SW 1271 (cell line): ENCODE data around the gene EIF4E1B.

ENCODE experiments used
- DNase-seq, 2 experiments: peaks; one replicate each; lab custom pipeline; 2025; lab: John Stamatoyannopoulos, UW

The EIF4E1B gene

DNA sequence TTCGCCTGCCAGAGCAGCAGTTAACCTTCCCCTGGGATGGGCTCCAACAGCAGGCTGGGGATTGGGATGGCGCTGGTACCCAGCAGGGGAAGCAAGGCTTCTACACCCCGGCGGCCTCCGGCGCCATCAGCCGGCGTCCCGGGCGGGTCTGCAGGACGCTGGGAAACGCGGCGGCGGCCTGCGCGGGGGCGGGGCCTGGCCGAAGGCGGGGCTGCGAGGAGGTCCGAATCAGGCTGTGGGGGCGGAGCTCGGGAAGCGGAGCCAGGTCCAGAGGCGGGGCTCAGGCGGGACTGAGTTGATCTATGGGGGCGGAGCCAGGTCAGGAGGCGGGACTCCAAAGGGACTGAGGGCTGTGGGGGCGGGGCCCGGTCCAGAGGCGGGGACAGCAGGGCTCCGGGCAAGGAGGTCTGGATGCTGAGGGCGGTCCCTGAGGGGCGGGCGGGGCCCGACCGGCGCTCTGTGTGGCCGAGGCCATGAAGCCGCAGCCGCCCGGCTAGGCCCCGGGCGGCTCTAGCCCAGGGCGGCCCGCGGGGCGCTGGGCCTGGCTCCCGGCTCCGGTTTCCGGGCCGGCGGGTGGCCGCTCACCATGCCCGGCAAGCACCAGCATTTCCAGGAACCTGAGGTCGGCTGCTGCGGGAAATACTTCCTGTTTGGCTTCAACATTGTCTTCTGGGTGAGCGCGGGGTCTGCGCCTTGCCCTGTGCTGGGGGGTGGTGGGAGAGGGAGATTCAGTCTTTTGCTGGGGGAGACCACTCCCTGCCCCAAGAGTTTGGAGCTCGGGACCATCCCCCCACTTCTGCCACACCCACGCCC, 16.8 kb downstream of the EIF4E1B start, which contains the start of gene TSPAN17:
TSPAN17 (plus strand) TSS at position 455 of the 813 bp plus-strand sequence; CDS start at position 587, 132 bp downstream.
- peak; percentile 97 to 99 for DNase-seq

- no peak for DNase-seq
Observed at GRCh38 chr5:176647843-176648473, 17.5 kb downstream of the EIF4E1B start.

- DNase-seq, result no peak
Observed at GRCh38 chr5:176648474-176649194, 18.2 kb downstream of the EIF4E1B start.

- no peak for DNase-seq
Observed at GRCh38 chr5:176650354-176650884, 19.9 kb downstream of the EIF4E1B start.

DNA sequence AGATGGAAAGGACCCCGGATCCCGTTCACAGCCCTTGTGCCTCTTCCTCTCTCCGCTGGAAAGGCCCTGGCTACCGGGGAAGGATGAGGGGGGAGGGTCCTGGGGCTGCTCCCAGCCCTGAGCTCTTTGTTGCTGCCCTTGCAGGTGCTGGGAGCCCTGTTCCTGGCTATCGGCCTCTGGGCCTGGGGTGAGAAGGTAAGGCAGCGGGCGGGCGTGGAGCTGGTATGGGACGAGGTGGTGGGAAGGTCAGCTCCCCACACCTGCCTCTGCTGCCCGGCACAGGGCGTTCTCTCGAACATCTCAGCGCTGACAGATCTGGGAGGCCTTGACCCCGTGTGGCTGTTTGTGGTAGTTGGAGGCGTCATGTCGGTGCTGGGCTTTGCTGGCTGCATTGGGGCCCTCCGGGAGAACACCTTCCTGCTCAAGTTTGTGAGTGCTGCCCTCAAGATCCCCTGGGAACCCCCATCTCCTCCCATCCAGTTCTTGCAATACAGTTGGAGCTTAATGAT, 21.1 kb downstream of the EIF4E1B start:
- no peak for DNase-seq

DNA sequence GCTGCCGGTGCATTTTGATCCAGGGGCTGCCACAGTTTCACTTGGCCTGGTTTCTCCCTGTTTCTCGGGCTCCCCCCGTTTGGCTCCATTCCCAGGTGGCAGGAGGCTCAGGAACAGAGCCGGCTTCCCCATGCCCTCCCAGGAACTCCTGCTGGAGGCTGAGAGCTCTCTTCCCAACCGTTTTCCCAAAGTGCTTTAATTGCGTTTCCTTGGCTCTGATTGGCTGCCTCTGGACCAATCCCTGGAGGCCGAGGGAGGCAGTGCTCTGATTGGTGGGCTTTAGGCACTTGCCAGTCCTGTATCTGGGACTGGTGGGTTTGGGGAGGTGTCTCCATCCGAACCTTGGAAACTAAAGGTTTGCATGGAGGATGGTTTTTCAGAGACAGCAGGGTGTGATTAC, 21.7 kb downstream of the EIF4E1B start:
- no peak for DNase-seq

DNA sequence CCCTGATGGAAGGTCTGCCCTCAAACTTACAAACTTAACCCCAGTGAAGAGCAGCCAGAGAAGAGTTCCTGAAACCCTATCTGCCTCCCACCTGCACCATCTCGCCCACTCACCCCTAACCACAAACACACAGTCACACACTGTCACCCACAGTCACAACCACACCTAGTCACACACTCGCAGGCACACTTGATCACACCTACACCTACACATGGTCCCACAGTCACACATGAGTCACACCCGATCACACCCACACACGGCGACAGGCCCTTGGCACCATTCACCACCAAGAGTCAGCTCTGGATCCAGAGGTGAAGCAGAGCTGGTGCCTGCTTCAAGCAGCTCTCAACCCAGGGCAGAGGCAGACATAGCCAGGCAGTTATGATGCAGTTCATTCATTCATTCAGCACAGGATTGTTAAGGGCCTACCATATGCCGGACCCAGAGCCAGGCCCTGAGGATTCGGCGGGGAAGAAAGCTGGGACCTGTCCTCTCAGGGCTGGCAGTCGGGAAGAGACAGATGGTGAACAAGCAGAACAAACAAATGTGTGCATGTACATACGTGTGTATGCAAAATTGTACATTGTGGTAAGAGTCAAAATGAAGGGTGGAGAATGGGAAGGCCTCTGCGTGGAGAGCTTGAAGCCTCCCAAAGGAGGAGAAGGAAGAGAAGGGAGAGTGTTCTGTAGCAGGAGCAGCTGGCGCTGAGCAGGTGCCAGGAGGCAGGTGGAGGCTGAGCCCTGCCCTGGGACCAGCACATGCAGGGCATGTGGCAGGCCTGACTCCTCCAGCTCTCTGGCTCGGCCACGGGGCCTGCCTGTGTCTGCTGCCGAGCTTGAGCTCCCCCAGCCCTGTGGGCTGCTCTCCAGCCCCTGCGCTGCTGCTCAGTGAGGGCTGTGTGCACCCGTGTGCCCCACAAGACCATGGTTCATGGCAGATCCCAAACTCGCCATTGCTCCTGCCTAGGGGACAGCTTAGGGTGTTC, 23.2 kb downstream of the EIF4E1B start:
- no peak for DNase-seq

GRCh38 chr5:176654856-176655255, 24.4 kb downstream of the EIF4E1B start:
- DNase-seq, result no peak

DNA sequence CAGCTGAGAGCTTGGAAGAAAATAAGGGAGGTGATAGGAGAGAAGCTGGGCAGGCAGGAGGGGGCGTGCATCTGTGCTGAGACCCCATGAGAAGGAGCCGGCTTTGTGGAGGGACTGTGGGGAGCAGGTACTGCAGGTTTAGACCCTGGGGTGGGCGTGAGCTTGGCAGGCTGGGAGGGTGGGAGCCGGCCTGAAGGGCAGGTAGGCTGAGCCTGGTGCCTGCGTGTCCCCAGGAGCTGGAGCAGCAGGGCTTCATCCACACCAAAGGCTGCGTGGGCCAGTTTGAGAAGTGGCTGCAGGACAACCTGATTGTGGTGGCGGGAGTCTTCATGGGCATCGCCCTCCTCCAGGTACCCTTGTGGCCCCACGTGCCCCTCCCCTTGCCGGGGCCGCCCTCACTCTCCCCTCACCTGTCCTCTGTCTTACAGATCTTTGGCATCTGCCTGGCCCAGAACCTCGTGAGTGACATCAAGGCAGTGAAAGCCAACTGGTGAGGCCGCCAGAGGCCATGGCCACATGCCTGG, 26.1 kb downstream of the EIF4E1B start:
- DNase-seq, result no peak

- peak; percentile 28 to 57 for DNase-seq
Observed at GRCh38 chr5:176658007-176658599, 27.6 kb downstream of the EIF4E1B start.

GRCh38 chr5:176658817-176659511, 28.5 kb downstream of the EIF4E1B start:
- no peak for DNase-seq

GRCh38 chr5:176659512-176659839, 29.0 kb downstream of the EIF4E1B start:
- no peak for DNase-seq

- DNase-seq, result no peak
Observed at GRCh38 chr5:176659860-176660461, 29.5 kb downstream of the EIF4E1B start.

DNA sequence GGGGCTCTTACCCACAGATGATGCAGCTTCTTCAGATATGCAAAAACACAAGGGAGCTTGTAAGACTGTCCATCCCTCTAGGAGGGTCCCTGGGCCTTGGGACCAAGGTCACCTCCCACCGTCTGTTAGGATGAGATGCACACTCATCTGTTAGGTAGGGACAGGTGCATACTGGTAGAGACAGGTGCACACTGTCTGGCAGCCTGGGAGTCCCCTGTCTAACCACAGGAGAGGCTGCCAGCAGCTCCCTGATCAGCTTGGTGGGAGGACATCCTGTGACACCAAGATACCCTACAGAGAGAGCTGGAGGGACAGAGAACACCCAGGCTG, 30.0 kb downstream of the EIF4E1B start:
- no peak for DNase-seq

- peak; percentile 65 to 73 for DNase-seq
Observed at GRCh38 chr5:176660860-176661641, 30.6 kb downstream of the EIF4E1B start.

- no peak for DNase-seq
Observed at GRCh38 chr5:176661676-176662075, 31.2 kb downstream of the EIF4E1B start.

- DNase-seq, result no peak
Observed at GRCh38 chr5:176662371-176663333, 32.2 kb downstream of the EIF4E1B start.

DNA sequence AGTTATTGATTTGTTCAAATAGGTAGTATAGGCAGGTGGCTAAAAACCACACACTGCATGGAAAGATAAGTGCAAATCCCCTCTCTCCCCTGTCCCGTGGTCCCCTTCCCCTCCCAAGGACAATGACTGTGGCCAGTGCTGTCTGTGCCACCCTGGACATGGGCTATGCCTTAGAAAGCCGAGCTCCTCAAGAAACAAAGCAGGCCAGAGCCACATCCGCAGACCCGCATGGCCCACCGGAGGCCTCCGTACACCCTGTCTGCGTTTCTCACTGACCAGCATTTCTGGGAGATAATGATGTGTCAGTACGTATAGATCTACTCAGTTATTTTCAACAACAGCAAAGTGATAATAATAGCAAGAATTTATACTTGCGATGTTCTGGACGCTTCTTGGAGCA, 33.1 kb downstream of the EIF4E1B start:
- no peak for DNase-seq
